Activated CD4-positive, alpha-beta T cell treated with anti-CD3 and anti-CD28 coated beads, Interleukin-2, amount 10 ng/mL, durations not matched to agents 7 days and 5 days (primary cell): ENCODE measurements around the gene AKAP13. TPM values are rescaled to one million over a fixed set of nuclear protein-coding genes. Genes with fewer than 3 reads are reported as not detected.

Experiments used
- CTCF ChIA-PET: fragments of 350-600 bp; sonication (Branson Sonifier 250); formaldehyde crosslinking; loops from one replicate; lab custom pipeline; 2021; ENCODE audit warnings: antibody characterized with exemption; lab: Charles Lee
- POLR2A ChIA-PET: fragments of 350-600 bp; sonication (Branson Sonifier 250); formaldehyde crosslinking; loops from one replicate; lab custom pipeline; 2021; ENCODE audit warnings: antibody characterized with exemption; lab: Charles Lee
- DNase-seq: peaks from one replicate; pipeline ENCODE4 v3.0.0-alpha.2; 2020
- H3K27ac Mint-ChIP-seq: one replicate; pipeline ENCODE4 v1.8.0; 2021; ENCODE audit warnings: mild to moderate bottlenecking, moderate library complexity, mixed read lengths
- H3K27me3 Mint-ChIP-seq: one replicate; pipeline ENCODE4 v1.8.0; 2021; ENCODE audit warnings: mixed read lengths
- H3K36me3 Mint-ChIP-seq: one replicate; pipeline ENCODE4 v1.8.0; 2021; ENCODE audit warnings: low read depth, mixed read lengths
- H3K4me1 Mint-ChIP-seq: one replicate; pipeline ENCODE4 v1.8.0; 2021; ENCODE audit warnings: mixed read lengths
- H3K4me3 Mint-ChIP-seq: one replicate; pipeline ENCODE4 v1.8.0; 2021; ENCODE audit warnings: mild to moderate bottlenecking, moderate library complexity, mixed read lengths
- H3K9me3 Mint-ChIP-seq: one replicate; pipeline ENCODE4 v1.8.0; 2021; ENCODE audit warnings: mixed read lengths
- total RNA-seq, 2 experiments: library from RNA; stranded (reverse); gene quantifications; one replicate each; pipeline ENCODE4 v1.2.3, GENCODE V29; 2021

AKAP13 gene
- total RNA-seq, 2 experiments from 2014 or later, result 152 to 181 TPM

GRCh38 chr15:85463976-85464375 lies 83.6 kb downstream of the AKAP13 start:
- Mint-ChIP-seq H3K27me3 (no peaks in the 10 kb centered on the region), H3K27ac (no peak overlapping the region), H3K4me3 (no peak overlapping the region), H3K36me3 (peaks cover 13% of the 10 kb centered on the region), H3K4me1 (peaks cover 33% of the 10 kb centered on the region), H3K9me3 (peaks cover 3% of the 10 kb centered on the region)
- ChIA-PET CTCF (interaction anchor here (0.7 to 1.5 kb wide), 4 partner anchors 10 to 1540 kb away, joined by 3 to 4 read pairs (median 3); no protein-coding TSS in a partner anchor), POLR2A (interaction anchor here (0.6 kb wide), 1 partner anchor 152 kb away, joined by 6 read pairs; no protein-coding TSS in a partner anchor)
- no peak for DNase-seq

- no peak for DNase-seq
- Mint-ChIP-seq H3K4me1 (peaks cover 33% of the 10 kb centered on the region), H3K4me3 (no peak overlapping the region), H3K27ac (no peak overlapping the region), H3K9me3 (peaks cover 3% of the 10 kb centered on the region), H3K36me3 (peaks cover 13% of the 10 kb centered on the region), H3K27me3 (no peaks in the 10 kb centered on the region)
- CTCF ChIA-PET, result interaction anchor here (1.2 to 1.5 kb wide), 3 partner anchors 10 to 40 kb away, joined by 3 to 4 read pairs (median 3); no protein-coding TSS in a partner anchor
- POLR2A ChIA-PET, result interaction anchor here (0.6 kb wide), 1 partner anchor 153 kb away, joined by 6 read pairs; no protein-coding TSS in a partner anchor
Observed at GRCh38 chr15:85464471-85464870, 84.1 kb downstream of the AKAP13 start.

GRCh38 chr15:85470563-85471271 lies 90.3 kb downstream of the AKAP13 start:
- ChIA-PET POLR2A (no interaction called here), CTCF (no interaction called here)
- Mint-ChIP-seq H3K27ac (no peak overlapping the region), H3K9me3 (peaks cover 3% of the 10 kb centered on the region), H3K36me3 (peaks cover 7% of the 10 kb centered on the region), H3K27me3 (no peaks in the 10 kb centered on the region), H3K4me1 (peaks cover 26% of the 10 kb centered on the region), H3K4me3 (no peak overlapping the region)
- no peak for DNase-seq

GRCh38 chr15:85472349-85472748 lies 91.9 kb downstream of the AKAP13 start:
- H3K36me3 Mint-ChIP-seq, result peaks cover 4% of the 10 kb centered on the region
- H3K4me3 Mint-ChIP-seq, result no peak overlapping the region
- no peaks in the 10 kb centered on the region for H3K9me3 Mint-ChIP-seq
- H3K4me1 Mint-ChIP-seq, result peaks cover 29% of the 10 kb centered on the region
- H3K27me3 Mint-ChIP-seq, result no peaks in the 10 kb centered on the region
- no peak overlapping the region for H3K27ac Mint-ChIP-seq
- DNase-seq, result no peak
- ChIA-PET POLR2A (no interaction called here), CTCF (interaction anchor here (0.7 kb wide), 1 partner anchor 343 kb away, joined by 3 read pairs; no protein-coding TSS in a partner anchor)

GRCh38 chr15:85473455-85473854 lies 93.1 kb downstream of the AKAP13 start:
- Mint-ChIP-seq H3K27ac (no peak overlapping the region), H3K4me1 (peaks cover 33% of the 10 kb centered on the region), H3K27me3 (no peaks in the 10 kb centered on the region), H3K36me3 (peaks cover 3% of the 10 kb centered on the region), H3K9me3 (no peaks in the 10 kb centered on the region), H3K4me3 (no peak overlapping the region)
- DNase-seq, result no peak
- ChIA-PET POLR2A (no interaction called here), CTCF (interaction anchor here (1.0 kb wide), 1 partner anchor 10 kb away, joined by 3 read pairs; no protein-coding TSS in a partner anchor)

GRCh38 chr15:85474700-85475316 lies 94.4 kb downstream of the AKAP13 start:
- POLR2A ChIA-PET, result no interaction called here
- H3K4me3 Mint-ChIP-seq, result no peak overlapping the region
- H3K4me1 Mint-ChIP-seq, result peaks cover 33% of the 10 kb centered on the region

GRCh38 chr15:85475317-85475701 lies 94.9 kb downstream of the AKAP13 start:
- Mint-ChIP-seq H3K4me1 (peaks cover 34% of the 10 kb centered on the region), H3K36me3 (peaks cover 3% of the 10 kb centered on the region), H3K27me3 (no peaks in the 10 kb centered on the region), H3K4me3 (no peak overlapping the region), H3K9me3 (no peaks in the 10 kb centered on the region), H3K27ac (no peak overlapping the region)
- no peak for DNase-seq
- CTCF ChIA-PET, result interaction anchor here (0.8 to 2.1 kb wide), 6 partner anchors 12 to 179 kb away, joined by 3 to 6 read pairs (median 3); no protein-coding TSS in a partner anchor
- POLR2A ChIA-PET, result no interaction called here

More at GRCh38 chr15:85474700-85475316, 94.4 kb downstream of the AKAP13 start:
- CTCF ChIA-PET, result interaction anchor here (0.8 to 1.2 kb wide), 4 partner anchors 27 to 178 kb away, joined by 3 read pairs; no protein-coding TSS in a partner anchor
- H3K36me3 Mint-ChIP-seq, result peaks cover 3% of the 10 kb centered on the region
- no peak overlapping the region for H3K27ac Mint-ChIP-seq
- H3K9me3 Mint-ChIP-seq, result no peaks in the 10 kb centered on the region
- H3K27me3 Mint-ChIP-seq, result no peaks in the 10 kb centered on the region
- no peak for DNase-seq

- no peaks in the 10 kb centered on the region for H3K27me3 Mint-ChIP-seq
- POLR2A ChIA-PET, result interaction anchor here (0.5 kb wide), 1 partner anchor 12 kb away, joined by 6 read pairs; no protein-coding TSS in a partner anchor
- no peak for DNase-seq
- H3K27ac Mint-ChIP-seq, result no peak overlapping the region
- no peak overlapping the region for H3K4me3 Mint-ChIP-seq
- no peaks in the 10 kb centered on the region for H3K9me3 Mint-ChIP-seq
- CTCF ChIA-PET, result interaction anchor here (0.8 to 2.1 kb wide), 6 partner anchors 12 to 179 kb away, joined by 3 to 6 read pairs (median 3); no protein-coding TSS in a partner anchor
- H3K4me1 Mint-ChIP-seq, result peaks cover 35% of the 10 kb centered on the region
- H3K36me3 Mint-ChIP-seq, result peaks cover 3% of the 10 kb centered on the region
Observed at GRCh38 chr15:85475711-85476110, 95.3 kb downstream of the AKAP13 start.

- DNase-seq, result no peak
- Mint-ChIP-seq H3K36me3 (no peaks in the 10 kb centered on the region), H3K9me3 (no peaks in the 10 kb centered on the region), H3K4me1 (peaks cover 49% of the 10 kb centered on the region), H3K27ac (no peak overlapping the region), H3K27me3 (no peaks in the 10 kb centered on the region), H3K4me3 (no peak overlapping the region)
- ChIA-PET CTCF (interaction anchor here (1.3 to 2.1 kb wide), 3 partner anchors 11 to 13 kb away, joined by 4 to 6 read pairs (median 5); no protein-coding TSS in a partner anchor), POLR2A (no interaction called here)
Observed at GRCh38 chr15:85477061-85477460, 96.7 kb downstream of the AKAP13 start.

GRCh38 chr15:85477730-85478129 lies 97.3 kb downstream of the AKAP13 start:
- CTCF ChIA-PET, result interaction anchor here (0.6 to 1.3 kb wide), 2 partner anchors 13 to 300 kb away, joined by 3 to 4 read pairs; no protein-coding TSS in a partner anchor
- no peaks in the 10 kb centered on the region for H3K36me3 Mint-ChIP-seq
- H3K27ac Mint-ChIP-seq, result no peak overlapping the region
- H3K4me3 Mint-ChIP-seq, result no peak overlapping the region
- no peaks in the 10 kb centered on the region for H3K27me3 Mint-ChIP-seq
- H3K4me1 Mint-ChIP-seq, result peaks cover 52% of the 10 kb centered on the region
- no peaks in the 10 kb centered on the region for H3K9me3 Mint-ChIP-seq
- POLR2A ChIA-PET, result no interaction called here
- no peak for DNase-seq

- H3K4me3 Mint-ChIP-seq, result no peak overlapping the region
- H3K27ac Mint-ChIP-seq, result no peak overlapping the region
- H3K4me1 Mint-ChIP-seq, result peaks cover 41% of the 10 kb centered on the region
- ChIA-PET CTCF (no interaction called here), POLR2A (no interaction called here)
- no peak for DNase-seq
- H3K27me3 Mint-ChIP-seq, result no peaks in the 10 kb centered on the region
- no peaks in the 10 kb centered on the region for H3K9me3 Mint-ChIP-seq
- no peaks in the 10 kb centered on the region for H3K36me3 Mint-ChIP-seq
Observed at GRCh38 chr15:85479071-85479647, 98.8 kb downstream of the AKAP13 start.

- no peak overlapping the region for H3K4me3 Mint-ChIP-seq
- peaks cover 31% of the 10 kb centered on the region for H3K4me1 Mint-ChIP-seq
- no peaks in the 10 kb centered on the region for H3K36me3 Mint-ChIP-seq
- ChIA-PET CTCF (interaction anchor here (0.6 kb wide), 1 partner anchor 12 kb away, joined by 4 read pairs; no protein-coding TSS in a partner anchor), POLR2A (no interaction called here)
- H3K27ac Mint-ChIP-seq, result no peak overlapping the region
- H3K27me3 Mint-ChIP-seq, result no peaks in the 10 kb centered on the region
- H3K9me3 Mint-ChIP-seq, result no peaks in the 10 kb centered on the region
- no peak for DNase-seq
Observed at GRCh38 chr15:85480923-85481322, 100.5 kb downstream of the AKAP13 start.
